Posterior vena cava (tissue), 2 donors: ENCODE measurements around the gene IL19. TPM values are rescaled to one million over a fixed set of nuclear protein-coding genes. Genes with fewer than 3 reads are reported as not detected.

ENCODE experiments used
- DNase-seq: peaks from one replicate; pipeline ENCODE4 v3.0.0-alpha.2; 2020; ENCODE audit warnings: low spot score
- intact Hi-C, 2 donors: fragments of 100-400 bp; cut with DNase I; formaldehyde crosslinking; loops; one replicate each; pipeline versions ENCODE4 v1.14.1 to v1.14.2; 2022 to 2023
- total RNA-seq, 2 donors: library from RNA; stranded (reverse); fragmentation: NEBNext Ultra II Directional; extraction: Animal tissue kit (Norgen Biotek cat#: 25700); gene quantifications; one replicate each; pipeline ENCODE4 v1.2.1, GENCODE V29; 2021
- donor health status: DM: yes; HTN: yes; CAD: no.
- donor health status: DM: yes; HTN: yes; CAD: no.

IL19 gene
- total RNA-seq, 2 donors from 2014 or later, result not detected

DNA sequence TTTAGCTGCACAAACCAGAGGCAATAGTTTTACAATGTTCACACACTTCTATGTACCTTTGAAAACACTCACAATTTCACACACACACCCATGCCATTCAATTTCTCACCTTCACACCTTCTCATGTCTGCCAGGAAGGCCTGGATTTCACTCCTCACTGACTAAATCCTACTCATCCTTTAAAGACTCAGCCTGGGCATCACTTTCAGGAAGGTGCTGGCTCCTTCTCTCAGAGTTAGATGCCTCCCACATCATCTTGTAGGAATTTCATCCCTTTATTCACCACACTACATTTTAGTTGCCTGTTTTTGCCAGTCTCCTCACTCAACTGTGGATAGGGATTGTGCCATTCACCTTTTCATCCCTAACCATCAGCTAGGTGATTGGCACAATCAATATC is 97.1 kb downstream of the IL19 start:
- intact Hi-C loops, result no loop called here
- no peak for DNase-seq

- DNase-seq, result no peak
- intact Hi-C loops, result no loop called here
Measured at GRCh38 chr1:206868264-206868663, 97.7 kb downstream of the IL19 start.

DNA sequence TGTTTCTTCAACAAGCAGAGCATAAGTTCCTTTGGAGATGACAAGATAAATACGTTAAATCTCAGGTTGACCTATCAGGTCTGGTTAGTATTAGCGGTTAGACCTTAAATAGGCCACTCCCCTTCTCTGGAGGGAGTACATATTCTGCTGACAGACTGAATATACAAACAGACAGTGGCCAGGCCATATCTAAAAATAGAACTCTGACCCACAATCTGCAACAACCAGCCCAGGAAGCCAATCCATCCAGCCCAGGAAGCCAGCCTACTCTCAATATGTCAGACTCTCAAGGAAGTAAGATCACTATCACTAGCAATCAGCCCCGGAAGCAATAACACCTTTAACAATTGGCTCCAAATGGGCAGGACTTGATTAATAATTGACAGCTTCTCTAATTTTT is 101.6 kb downstream of the IL19 start:
- DNase-seq, result no peak
- intact Hi-C loops, result no loop called here

GRCh38 chr1:206873603-206874188 is 103.1 kb downstream of the IL19 start:
- intact Hi-C loops, result no loop called here
- no peak for DNase-seq

DNA sequence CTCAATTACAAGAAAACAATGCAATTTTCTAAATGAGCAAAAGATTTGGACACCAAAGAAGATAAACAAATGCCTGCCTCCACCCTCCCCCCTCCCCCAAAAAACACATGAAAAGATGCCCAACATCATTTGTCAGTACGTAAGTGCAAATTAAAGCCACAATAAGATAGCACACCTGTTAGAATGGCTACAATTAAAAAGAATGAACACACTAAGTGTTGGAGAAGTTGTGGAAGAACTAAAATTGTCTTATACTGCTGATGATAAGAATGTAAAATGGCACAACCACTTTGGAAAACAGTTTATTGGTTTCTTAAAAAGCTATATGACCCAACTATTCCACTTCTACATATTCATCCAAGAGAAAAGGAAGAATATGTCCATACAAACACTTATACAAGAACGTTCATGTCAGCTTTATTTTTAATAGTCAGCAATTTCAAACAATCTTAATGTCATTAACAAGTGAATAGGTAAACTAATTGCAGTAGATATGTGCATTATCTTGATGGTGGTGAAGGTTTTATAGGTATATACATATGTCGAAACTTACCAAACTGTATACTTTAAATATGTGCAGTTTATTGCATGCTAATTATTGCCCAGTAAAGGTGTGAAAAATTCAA is 105.3 kb downstream of the IL19 start:
- no peak for DNase-seq
- intact Hi-C loops, result no loop called here

GRCh38 chr1:206878456-206878855 is 107.9 kb downstream of the IL19 start:
- intact Hi-C loops, result no loop called here
- DNase-seq, result no peak

DNA sequence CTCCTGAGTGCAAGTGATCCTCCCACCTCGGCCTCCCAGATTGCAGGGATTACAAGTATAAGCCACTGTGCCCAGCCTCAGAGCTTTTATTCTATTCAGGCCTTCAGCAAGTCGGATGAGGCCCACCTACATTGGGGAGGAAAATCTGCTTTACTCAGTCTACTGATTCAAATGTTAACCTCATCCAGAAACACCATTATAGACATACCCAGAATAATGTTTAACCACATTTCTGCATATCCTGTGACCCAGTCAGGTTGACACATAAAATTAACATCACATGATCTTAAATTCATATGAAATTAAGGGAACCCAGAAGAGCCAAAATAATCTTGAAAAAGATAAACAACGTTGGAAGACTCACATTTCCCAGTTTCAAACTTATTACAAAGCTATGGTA is 109.7 kb downstream of the IL19 start:
- no peak for DNase-seq
- intact Hi-C loops, result no loop called here

DNA sequence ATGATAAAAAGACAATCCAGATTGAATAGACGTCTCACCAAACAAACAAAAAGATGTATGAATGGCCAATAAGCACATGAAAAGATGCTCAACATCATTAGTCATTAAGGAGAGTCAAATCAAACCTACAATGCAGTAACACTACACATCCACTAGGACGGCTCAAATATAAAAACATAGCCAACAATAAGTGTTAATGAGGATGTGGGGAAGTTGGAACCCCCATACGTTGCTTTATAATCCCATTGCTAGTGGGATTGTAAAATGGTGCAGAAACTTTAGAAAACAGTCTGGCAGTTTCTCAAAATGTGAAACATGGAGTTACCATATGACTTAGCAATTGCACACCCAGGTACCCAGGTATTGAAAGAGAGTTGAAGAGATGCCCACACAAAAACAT is 112.0 kb downstream of the IL19 start:
- no peak for DNase-seq
- intact Hi-C loops, result no loop called here

- intact Hi-C loops, result no loop called here
- DNase-seq, result no peak
Measured at GRCh38 chr1:206883160-206883559, 112.6 kb downstream of the IL19 start.

DNA sequence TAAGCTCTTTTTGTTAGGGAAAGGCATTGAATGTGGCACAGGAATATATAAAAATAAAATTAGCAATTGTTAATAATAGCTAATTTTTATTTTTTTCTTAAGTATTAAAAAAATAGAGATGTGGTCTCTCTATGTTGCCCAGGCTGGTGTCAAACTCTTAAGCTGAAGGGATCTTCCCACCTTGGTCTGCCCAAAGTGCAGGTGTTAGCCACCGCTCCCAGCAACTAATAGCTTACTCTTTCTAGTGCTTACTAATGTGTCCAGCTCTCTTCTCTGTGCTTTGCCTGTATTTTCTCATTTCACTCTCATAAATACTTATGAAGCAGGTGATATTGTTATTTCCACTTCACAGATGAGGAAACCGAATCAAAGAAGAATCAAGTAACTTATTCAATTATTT is 113.3 kb downstream of the IL19 start:
- intact Hi-C loops, result no loop called here
- no peak for DNase-seq

- no peak for DNase-seq
- intact Hi-C loops, result no loop called here
Measured at GRCh38 chr1:206885341-206886060, 114.9 kb downstream of the IL19 start.

- intact Hi-C loops, result no loop called here
- no peak for DNase-seq
Measured at GRCh38 chr1:206886831-206887230, 116.3 kb downstream of the IL19 start.

DNA sequence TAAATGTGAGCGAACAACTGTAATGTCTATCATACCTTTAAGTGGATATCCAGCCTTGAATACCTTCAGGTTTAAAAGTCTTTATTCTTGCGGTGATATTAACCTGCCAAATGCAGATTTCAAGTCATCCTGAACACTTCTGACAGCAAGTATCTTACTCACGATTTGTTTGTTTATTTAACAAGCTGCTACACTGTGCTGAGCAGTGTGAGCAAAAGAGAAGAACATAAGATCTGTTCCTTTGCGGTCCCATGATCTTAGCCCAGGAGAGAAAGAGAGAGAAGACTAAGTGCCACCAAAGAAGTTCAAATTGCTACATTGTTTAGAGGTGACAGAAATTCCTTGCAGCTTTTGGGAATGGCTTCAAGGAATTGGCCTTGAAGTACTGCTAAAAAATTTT is 117.1 kb downstream of the IL19 start:
- intact Hi-C loops, result no loop called here
- no peak for DNase-seq

GRCh38 chr1:206890125-206891060 is 119.8 kb downstream of the IL19 start:
- intact Hi-C loops, result no loop called here
- DNase-seq, result no peak

- no peak for DNase-seq
- intact Hi-C loops, result no loop called here
Measured at GRCh38 chr1:206891412-206891811, 120.8 kb downstream of the IL19 start.

Other genes with a start within 250 kb of the IL19 start
- 10 to 100 TPM; 32.4 to 34.3 TPM for gene EIF2D, start 158.3 kb upstream of the IL19 start, total RNA-seq
- gene DYRK3, start 135.2 kb upstream of the IL19 start, total RNA-seq, result 10 to 100 TPM in 1 of 2 donors, 1 to 10 TPM in 1; 8.4 to 10.7 TPM
- 100 to 1,000 TPM in 1 of 2 donors, 10 to 100 TPM in 1; 69.0 to 102 TPM for gene MAPKAPK2, start 85.9 kb upstream of the IL19 start, total RNA-seq
- gene IL10, start 1.7 kb downstream of the IL19 start, total RNA-seq, result 1 to 10 TPM; 5.2 to 6.1 TPM
- gene IL20, start 94.8 kb downstream of the IL19 start, total RNA-seq, result not detected
- not detected for gene IL24, start 126.7 kb downstream of the IL19 start, total RNA-seq
- gene FCMR, start 151.2 kb downstream of the IL19 start, total RNA-seq, result 1 to 10 TPM; 1.4 to 3.3 TPM
- under 1 TPM; 0.33 to 0.79 TPM for gene PIGR, start 175.7 kb downstream of the IL19 start, total RNA-seq
- not detected for gene FCAMR, start 199.7 kb downstream of the IL19 start, total RNA-seq